GM23338 (cell line): Measurements from ENCODE around the gene DDAH2.
"Not testable (repeated sequence)": the region's sequence is repeated elsewhere in the genome, so short reads cannot be mapped to it uniquely, and the experiment has no call there.

Experiments
- CTCF ChIP-seq, 2 experiments: fragments of 200-600 bp in 1 of 2; sonication (generic) in 1 of 2; conservative IDR thresholded peaks; 2 replicates each; pipeline versions ENCODE4 v1.5.1 to v1.6.1; 2016 to 2017; ENCODE audit warnings: antibody characterized with exemption in 2 of 2, low read depth in 2 of 2, mild to moderate bottlenecking in 2 of 2, moderate library complexity in 1 of 2
- EZH2 ChIP-seq: fragments of 200-600 bp; sonication (generic); IDR thresholded peaks from one replicate; pipeline ENCODE4 v1.8.0; 2017; ENCODE audit warnings: antibody characterized with exemption, mild to moderate bottlenecking, low read depth; ENCODE audit not compliant: unreplicated experiment
- EZH2phosphoT487 ChIP-seq: fragments of 200-600 bp; sonication (generic); IDR thresholded peaks from one replicate; pipeline ENCODE4 v1.8.1; 2018; ENCODE audit warnings: antibody characterized with exemption; ENCODE audit not compliant: unreplicated experiment
- JUNB ChIP-seq: IDR thresholded peaks from one replicate; pipeline ENCODE4 v1.6.1; 2016; ENCODE audit warnings: antibody characterized with exemption; ENCODE audit not compliant: unreplicated experiment
- POLR2AphosphoS5 ChIP-seq: IDR thresholded peaks from 2 replicates; pipeline ENCODE4 v1.6.1; 2016; ENCODE audit warnings: antibody characterized with exemption, low read depth
- REST ChIP-seq: IDR thresholded peaks from one replicate; pipeline ENCODE4 v1.6.1; 2018; ENCODE audit warnings: antibody characterized with exemption; ENCODE audit not compliant: unreplicated experiment
- STAT1 ChIP-seq: IDR thresholded peaks from one replicate; pipeline ENCODE4 v1.6.1; 2016; ENCODE audit warnings: antibody characterized with exemption; ENCODE audit not compliant: unreplicated experiment

GRCh38 chr6:31709157-31709556 is 19.9 kb downstream of the DDAH2 start:
- not testable (repeated sequence) for TF ChIP-seq CTCF (conservative IDR thresholded peaks at IDR 0.05; ENCODE audit: low read depth in 2 of 2); POLR2AphosphoS5; REST; EZH2phosphoT487; EZH2; JUNB; STAT1
